Adrenal gland (tissue), 5 donors: ENCODE measurements around the gene BCAS4.

ENCODE experiments used
- CTCF ChIP-seq, 6 experiments: fragments of 450-650 bp in 4 of 6; fragments of 200-600 bp in 2 of 6; sonication (generic) in 1 of 6; IDR thresholded peaks; 1 replicate in 5 of 6; 2 replicates in 1 of 6; pipeline versions ENCODE4 v1.5.1 to v1.8.0; 2016 to 2021; ENCODE audit warnings: antibody characterized with exemption in 6 of 6, mild to moderate bottlenecking in 2 of 6, moderate library complexity in 1 of 6
- POLR2A ChIP-seq, 2 donors: fragments of 450-650 bp; IDR thresholded peaks; one replicate each; pipeline ENCODE4 v1.6.1; 2017; ENCODE audit warnings: antibody characterized with exemption in 2 of 2, mild to moderate bottlenecking in 2 of 2, moderate library complexity in 1 of 2
- donor health status: DM: no; HTN: no; CAD: no.

GRCh38 chr20:50824137-50824536, 29.3 kb downstream of the BCAS4 start:
- no peak for TF ChIP-seq CTCF (IDR thresholded peaks at IDR 0.05)
- TF ChIP-seq POLR2A (IDR thresholded peaks at IDR 0.05) = no peak
